Measurements from ENCODE around the gene NTS.

NTS gene

DNA sequence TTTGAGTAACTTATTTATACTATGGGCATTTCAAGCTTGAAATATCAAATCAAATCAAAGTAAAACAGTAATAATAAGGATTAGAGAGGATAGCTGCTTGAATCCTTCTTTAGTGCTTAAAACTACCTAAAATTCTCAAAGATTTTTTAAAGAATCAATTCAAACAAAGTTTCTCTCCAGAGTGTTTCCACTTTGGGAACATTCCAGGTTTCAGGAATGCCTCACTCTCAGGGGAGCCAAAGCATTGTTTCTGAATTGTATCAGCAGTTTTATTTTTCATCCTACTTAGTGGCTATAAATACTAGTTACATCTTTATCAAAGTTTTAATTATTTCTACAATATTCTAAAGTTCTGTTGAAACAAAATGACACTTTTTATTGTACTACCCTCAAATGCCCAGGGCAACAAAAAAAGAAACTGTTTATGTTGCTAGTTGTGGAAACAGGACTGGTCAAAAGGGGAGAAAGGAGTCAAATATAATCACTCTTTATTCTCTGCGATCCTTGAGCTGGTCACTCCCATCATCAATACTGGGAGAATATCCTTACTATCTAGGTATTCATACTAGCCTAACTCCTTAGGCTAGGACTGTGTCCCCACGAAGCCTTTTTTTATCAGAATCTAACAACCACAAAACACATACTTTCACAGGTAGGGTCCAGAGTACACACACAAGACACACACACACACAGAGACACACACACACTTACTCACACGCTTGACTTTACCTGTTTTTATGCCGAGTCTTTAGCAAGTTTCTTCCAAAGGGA lies 38.5 kb upstream of the NTS start:
- no peak for TF ChIP-seq ZFX (IDR thresholded peaks at IDR 0.05; ENCODE audit: borderline replicate concordance)
- TF ChIP-seq, protein P1, sequence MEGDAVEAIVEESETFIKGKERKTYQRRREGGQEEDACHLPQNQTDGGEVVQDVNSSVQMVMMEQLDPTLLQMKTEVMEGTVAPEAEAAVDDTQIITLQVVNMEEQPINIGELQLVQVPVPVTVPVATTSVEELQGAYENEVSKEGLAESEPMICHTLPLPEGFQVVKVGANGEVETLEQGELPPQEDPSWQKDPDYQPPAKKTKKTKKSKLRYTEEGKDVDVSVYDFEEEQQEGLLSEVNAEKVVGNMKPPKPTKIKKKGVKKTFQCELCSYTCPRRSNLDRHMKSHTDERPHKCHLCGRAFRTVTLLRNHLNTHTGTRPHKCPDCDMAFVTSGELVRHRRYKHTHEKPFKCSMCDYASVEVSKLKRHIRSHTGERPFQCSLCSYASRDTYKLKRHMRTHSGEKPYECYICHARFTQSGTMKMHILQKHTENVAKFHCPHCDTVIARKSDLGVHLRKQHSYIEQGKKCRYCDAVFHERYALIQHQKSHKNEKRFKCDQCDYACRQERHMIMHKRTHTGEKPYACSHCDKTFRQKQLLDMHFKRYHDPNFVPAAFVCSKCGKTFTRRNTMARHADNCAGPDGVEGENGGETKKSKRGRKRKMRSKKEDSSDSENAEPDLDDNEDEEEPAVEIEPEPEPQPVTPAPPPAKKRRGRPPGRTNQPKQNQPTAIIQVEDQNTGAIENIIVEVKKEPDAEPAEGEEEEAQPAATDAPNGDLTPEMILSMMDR (IDR thresholded peaks at IDR 0.05) = no peak
- H3K27ac ChIP-seq = no peak overlapping the region

DNA sequence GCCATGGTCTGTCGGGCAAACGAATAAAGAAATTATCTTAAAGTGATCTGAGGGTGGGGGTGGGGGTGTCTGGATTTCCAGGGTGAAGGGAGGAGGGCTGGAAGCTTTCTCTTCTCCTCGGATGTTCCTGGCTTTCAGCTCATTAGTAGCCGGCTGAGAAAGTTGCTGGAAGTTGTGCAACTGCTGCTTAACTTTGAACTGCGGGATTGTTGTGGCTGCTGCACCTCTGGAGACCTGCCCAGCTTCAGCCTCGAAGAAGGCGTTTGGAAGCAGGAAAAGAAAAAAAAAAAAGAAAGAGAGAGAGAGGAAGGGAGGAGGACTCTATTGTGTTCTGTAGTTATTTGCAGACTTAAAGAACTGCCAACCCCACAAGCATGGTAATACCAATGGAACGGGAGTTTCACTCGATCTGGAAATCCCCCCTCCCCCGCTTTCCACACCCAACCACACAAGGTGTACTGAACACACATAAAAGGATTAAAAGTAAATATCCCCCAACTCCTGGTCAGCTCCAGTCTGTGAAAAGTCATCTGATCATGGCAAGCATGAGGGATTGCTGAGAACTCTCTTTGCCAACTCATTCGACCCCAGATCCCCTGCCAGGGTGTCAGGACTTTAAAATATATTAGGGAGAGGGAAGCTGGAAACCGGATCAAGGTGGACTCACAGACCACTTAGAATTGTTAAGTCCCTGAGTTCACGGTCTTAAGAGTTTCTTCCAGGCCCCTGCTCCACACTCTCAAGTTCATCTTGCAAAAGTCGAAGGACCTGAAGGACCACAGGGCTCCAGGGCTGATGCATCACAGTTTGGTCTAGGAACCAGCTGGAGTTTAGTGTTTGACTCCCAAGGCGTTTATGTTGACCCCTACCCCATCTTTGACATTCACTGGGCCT lies 37.7 kb upstream of the NTS start, which contains the start of gene RASSF9:
Gene RASSF9, minus strand, starts transcription at position 213 of the 894 bp plus-strand sequence. Its CDS starts 208 bp downstream, at position 5.
- TF ChIP-seq, protein P1 (IDR thresholded peaks at IDR 0.05) = no peak
- no peak for TF ChIP-seq ZFX (IDR thresholded peaks at IDR 0.05; ENCODE audit: borderline replicate concordance)
- no peak within 1 kb of the TSS for H3K27ac ChIP-seq

DNA sequence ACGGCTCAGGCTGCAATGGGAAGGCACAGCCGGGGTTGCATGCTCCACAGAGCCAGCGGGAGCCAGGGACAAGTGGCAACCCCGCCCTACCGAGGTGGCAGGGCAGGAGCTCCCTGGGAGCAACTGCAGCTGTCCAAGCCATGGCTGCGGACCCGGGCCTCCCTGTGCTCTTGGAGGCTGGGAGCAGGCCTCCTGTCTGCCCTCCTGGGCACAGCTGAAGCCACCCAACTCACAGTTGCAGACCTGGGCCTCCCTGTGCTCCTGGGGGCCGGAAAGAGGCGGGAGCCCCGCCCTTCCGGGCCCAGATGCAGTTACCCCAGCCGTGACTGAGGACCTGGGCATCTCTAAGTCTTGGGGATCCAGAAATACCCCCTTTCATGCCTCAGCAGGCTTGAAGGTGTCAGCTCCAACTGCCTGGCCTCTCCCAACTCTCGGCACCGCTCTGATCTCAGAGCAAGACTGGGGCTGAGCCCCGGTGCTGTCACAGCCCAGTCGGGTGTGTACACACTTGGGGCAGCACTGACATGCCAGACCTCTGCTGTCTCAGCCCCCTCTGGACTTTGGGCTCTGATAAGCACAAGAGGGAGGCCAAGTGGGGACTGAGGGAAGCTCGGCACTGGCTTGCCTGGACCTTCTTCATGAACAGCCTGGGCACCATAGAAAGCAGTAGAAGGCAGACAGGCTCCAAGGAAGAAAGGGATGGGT lies 30.3 kb upstream of the NTS start:
- H3K27ac ChIP-seq = no peak overlapping the region
- no peak for TF ChIP-seq ZFX (IDR thresholded peaks at IDR 0.05; ENCODE audit: borderline replicate concordance)
- TF ChIP-seq, protein P1 (IDR thresholded peaks at IDR 0.05) = no peak

DNA sequence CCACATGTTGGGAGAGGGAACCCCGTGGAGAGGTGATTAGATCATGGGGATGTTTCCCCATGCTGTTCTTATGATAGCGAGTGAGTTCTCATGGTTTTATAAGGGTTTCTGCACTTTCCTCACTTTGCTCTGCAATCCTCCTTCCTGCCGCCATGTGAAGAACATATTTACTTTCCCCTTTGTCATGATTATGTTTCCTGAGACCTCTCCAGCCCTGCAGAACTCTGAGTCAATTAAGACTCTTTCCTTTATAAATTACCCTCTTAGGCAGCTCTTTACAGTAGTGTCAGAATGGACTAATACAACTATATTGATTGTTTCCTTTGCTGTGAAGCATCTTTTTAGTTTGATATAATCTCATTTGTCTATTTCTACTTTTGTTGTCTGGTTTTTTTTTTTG lies 24.8 kb upstream of the NTS start:
- TF ChIP-seq, protein P1 (IDR thresholded peaks at IDR 0.05) = no peak
- no peak for TF ChIP-seq ZFX (IDR thresholded peaks at IDR 0.05; ENCODE audit: borderline replicate concordance)
- no peak overlapping the region for H3K27ac ChIP-seq

DNA sequence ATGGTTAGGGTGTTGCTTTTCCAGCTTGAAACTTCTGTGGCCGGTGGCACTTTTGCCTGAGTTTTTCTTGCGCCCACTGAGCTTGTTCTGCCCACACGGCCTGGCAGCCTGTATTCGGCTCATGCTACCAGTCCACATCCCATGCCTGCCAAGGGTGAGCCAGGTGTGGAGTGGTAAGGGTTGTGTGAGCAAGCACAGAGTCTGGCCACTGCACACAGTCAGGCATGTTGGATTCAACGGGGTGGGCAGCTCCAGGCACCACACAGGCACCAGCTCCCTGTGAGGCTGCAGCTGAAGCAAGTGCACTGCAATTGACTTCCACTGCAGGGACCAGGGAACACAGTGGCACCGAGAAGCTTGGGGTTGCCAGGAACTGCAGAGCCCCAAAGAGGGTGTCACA lies 18.8 kb upstream of the NTS start:
- no peak overlapping the region for H3K27ac ChIP-seq
- TF ChIP-seq ZFX (IDR thresholded peaks at IDR 0.05; ENCODE audit: borderline replicate concordance) = no peak
- TF ChIP-seq, protein P1 (IDR thresholded peaks at IDR 0.05) = no peak

DNA sequence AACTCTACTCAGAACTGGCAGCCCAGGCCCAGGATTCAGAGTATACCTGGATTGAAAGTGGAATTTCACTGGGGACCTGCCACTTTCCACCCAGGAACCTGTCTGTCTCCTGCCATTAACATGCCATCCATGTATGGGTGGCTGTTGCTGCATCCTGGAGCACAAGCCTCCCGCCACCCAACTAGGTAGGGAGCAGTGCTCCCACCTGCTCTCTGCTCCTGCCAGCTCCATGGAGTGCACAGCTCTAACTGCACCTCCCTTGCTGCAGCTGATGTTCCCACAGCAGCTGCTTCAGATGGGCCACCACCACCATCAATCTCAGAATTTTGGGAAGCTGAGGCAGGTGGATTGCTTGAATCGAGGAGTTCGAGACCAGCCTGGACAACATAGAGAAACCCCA lies 17.1 kb upstream of the NTS start:
- TF ChIP-seq ZFX (IDR thresholded peaks at IDR 0.05; ENCODE audit: borderline replicate concordance) = no peak
- TF ChIP-seq, protein P1 (IDR thresholded peaks at IDR 0.05) = no peak

More for the DNA sequence above, 17.1 kb upstream of the NTS start:
- no peak overlapping the region for H3K27ac ChIP-seq
